Fibroblast of peridontal ligament (primary cell): ENCODE measurements around the gene RRP9.
"Not testable (repeated sequence)": the region's sequence is repeated elsewhere in the genome, so short reads cannot be mapped to it uniquely, and the experiment has no call there.

ENCODE experiments used
- DNase-seq: peaks from one replicate; pipeline ENCODE4 v3.0.0-alpha.2; 2010; ENCODE audit errors: extremely low read depth

The RRP9 gene, protein sequence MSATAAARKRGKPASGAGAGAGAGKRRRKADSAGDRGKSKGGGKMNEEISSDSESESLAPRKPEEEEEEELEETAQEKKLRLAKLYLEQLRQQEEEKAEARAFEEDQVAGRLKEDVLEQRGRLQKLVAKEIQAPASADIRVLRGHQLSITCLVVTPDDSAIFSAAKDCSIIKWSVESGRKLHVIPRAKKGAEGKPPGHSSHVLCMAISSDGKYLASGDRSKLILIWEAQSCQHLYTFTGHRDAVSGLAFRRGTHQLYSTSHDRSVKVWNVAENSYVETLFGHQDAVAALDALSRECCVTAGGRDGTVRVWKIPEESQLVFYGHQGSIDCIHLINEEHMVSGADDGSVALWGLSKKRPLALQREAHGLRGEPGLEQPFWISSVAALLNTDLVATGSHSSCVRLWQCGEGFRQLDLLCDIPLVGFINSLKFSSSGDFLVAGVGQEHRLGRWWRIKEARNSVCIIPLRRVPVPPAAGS

DNA sequence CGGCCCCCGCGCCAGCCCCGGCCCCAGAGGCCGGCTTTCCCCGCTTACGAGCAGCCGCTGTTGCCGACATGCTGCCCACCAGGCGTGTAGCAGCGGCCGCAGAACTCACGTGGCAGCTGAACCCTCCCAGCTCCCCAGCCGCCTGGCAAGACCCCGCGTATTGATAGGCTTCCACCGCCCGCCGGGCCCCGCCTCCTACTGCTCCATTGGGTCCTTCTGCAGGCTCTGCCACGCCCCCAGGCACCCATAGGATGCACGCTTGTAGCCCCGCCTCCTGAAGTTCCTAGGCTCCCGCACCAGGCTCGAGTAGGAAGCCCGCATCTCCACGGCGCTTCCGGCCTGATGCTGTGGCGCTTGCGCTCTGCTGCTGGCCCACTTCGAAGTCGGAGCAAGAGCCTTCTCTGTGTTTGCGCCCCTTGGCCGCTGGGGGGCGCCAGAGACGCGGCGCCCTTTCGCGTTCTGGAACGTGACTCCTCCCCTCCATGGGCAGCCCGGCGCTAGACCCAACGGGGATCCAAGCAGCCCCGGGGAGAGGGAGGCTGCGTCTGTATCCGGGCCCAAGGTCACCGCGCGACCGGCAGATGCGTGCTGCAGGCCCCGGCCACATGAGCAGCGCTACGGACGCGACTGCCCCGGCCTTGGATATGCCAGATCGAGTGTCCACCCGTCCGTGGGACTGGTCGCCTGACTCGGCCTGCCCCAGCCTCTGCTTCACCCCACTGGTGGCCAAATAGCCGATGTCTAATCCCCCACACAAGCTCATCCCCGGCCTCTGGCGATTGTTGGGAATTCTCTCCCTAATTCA, at the start of gene RRP9, which contains the start of gene PARP3:
RRP9 (minus strand) TSS at position 107 of the 805 bp plus-strand sequence; CDS start at position 70, 37 bp downstream.
PARP3 (plus strand) TSS at position 566 of the 805 bp plus-strand sequence. CDS start 993 bp downstream, outside the sequence.
- DNase-seq, result peak; percentile 100

DNA sequence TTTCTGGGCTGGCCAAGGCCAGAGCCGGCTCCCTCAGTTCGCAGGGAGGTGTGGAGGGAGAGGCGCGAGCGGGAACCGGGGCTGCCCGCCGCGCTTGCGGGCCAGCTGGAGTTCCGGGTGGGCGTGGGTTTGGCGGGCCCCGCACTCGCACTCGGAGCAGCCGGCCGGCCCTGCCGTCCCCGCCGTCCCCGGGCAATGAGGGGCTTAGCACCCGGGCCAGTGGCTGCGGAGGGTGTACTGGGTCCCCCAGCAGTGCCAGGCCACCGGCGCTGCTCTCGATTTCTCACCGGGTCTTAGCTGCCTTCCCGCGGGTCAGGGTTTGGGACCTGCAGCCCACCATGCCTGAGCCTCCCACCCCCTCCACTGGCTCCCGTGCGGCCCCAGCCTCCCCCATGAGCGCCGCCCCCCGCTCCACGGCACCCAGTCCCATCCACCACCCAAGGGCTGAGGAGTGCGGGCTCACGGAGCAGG, 48.8 kb upstream of the RRP9 start:
- DNase-seq, result not testable (repeated sequence)

DNA sequence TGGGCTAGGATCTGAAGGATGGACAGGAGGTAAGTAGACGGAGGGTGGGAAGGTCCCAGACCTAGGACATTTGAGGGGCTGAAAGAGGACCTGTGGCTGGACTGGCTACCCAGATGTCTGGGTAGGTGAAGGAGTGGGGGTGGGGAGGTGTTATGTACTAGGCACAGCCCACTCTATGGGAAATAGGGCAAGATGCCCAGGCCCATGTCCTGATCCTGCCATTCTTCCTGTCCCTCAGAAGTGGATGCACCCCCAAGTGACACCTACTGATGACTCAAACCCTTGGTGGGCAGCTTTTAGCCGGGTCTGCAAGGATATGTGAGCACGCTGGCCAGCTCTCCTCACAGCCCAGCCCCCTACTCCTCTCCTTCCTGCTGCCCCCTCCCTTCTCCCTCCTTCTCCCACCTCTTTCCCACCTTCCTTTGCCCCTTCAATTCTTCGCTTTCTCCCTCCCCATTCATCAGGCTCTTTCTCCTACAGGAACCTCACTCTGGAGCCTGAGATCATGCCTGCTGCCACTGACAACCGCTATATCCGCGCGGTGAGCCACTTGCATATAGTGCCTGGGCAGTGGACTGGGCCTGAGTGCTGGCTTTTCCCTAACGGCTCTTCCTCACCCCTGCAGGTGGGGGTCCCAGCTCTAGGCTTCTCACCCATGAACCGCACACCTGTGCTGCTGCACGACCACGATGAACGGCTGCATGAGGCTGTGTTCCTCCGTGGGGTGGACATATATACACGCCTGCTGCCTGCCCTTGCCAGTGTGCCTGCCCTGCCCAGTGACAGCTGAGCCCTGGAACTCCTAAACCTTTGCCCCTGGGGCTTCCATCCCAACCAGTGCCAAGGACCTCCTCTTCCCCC, 46.8 kb upstream of the RRP9 start:
- no peak for DNase-seq

DNA sequence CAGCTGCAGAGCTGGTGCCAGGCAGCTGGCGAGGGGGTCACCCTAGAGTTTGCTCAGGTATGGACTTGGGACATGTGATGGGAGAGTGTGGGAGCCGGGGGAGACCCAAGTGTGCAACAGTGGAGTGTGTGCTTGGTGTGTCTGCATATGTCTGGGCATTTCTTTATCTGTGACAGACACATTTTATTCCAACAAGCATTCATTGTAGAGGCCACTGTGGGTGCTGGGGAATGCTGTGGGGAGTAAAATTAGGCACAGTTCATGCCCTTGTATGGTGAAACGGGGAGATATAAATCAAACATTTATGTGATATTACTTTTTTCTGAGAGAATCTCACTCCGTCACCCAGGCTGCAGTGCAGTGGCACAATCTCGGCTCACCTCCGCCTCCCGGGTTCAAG, 45.9 kb upstream of the RRP9 start:
- no peak for DNase-seq

DNA sequence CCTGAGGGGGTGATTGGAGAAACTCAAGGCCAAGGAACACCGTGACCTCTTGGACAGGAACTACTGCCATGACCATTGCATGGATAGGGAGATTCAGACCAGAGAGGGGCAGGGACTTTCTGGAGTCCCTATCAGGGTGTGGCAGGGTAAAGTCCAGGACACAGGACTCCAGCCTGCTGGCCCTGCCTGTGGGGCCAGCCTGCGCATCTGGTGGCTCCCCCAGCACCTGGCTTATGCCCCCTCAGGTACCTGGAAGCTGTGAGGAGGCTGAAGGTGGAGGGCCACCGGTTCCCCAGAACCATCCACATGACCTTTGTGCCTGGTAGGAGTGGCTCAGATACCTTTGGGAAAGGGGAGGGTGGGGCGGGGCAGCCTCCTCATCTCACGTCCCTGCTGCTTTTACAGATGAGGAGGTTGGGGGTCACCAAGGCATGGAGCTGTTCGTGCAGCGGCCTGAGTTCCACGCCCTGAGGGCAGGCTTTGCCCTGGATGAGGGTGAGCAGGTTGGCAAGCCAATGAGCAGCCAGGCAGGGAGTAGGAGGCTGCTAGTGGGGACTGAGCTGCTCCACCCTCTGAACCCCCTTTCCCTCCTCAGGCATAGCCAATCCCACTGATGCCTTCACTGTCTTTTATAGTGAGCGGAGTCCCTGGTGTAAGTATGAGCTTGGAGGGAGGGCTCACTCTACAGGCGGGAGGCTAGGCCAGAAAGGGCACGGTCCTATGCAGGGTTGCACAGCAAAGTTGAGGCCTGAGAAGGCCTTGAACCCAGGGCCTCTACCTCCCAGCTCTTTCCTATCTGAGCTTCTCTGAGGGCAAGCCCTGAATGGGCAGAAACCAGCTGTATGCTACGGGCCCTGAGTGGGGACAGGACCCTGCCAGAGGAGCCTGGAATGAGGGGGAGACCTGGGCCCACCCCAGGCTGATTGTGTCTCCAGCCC, 44.6 kb upstream of the RRP9 start:
- DNase-seq, result no peak

DNA sequence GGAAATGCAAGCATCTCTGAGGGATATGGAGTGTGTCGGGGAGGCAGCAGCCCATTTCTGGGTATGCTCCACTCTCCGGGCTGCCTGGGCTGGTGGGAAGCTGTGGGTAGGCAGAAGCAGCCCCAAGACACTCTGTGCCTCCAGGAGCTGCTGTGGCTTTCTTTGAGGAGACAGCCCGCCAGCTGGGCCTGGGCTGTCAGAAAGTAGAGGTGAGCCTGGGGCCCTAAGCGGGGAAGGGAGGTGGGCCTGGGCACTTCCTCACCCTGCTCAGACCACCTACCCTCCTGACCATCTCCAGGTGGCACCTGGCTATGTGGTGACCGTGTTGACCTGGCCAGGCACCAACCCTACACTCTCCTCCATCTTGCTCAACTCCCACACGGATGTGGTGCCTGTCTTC, 43.4 kb upstream of the RRP9 start:
- DNase-seq, result no peak

DNA sequence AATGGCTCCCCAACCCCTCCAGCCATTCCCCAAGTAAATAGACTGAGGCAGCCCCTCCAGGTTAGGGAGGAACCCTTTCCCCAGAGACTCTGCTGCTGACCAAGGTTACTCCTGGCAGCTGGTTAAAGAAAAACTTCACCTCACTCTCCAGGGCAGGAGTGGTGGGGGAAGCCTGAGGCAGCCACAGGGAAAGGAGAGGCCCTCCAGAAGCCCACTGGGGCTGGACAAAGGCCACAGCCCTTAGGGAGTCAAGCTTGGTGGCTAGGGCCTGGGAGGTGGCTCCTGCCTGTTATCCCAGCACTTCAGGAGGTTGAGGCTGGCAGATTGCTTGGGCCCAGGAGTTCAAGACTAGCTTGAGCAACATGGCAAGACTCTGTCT, 42.6 kb upstream of the RRP9 start:
- DNase-seq, result no peak

DNA sequence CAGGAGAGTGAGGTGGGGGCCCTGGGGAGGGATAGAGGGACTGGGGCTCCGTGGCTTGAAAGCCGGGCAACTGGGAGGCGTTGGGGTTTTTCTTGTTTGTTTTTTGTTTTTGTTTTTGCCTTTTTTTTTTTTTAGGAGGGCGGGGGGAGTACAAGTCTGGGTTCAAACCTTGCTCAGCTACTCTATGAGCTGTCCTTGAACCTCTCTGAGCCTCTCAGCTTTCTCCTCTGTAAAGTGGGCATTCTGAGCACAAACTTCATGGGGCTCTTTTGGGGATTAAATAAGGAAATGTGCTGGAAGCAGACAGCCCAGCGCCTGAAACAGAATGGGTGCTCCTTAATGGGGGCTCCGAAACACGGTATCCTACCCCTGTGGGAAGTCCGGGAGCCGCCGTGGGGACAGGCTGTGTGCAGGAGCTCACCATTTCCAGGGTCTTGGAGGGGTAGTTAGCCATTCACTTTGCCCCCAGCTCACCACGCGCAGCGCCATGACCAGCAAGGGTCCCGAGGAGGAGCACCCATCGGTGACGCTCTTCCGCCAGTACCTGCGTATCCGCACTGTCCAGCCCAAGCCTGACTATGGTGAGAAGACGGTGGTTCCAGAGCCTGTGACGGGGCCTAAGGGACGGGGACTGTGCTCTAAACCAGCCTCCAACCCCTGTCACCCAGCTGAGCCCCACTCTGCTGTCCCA, 42.0 kb upstream of the RRP9 start:
- no peak for DNase-seq

DNA sequence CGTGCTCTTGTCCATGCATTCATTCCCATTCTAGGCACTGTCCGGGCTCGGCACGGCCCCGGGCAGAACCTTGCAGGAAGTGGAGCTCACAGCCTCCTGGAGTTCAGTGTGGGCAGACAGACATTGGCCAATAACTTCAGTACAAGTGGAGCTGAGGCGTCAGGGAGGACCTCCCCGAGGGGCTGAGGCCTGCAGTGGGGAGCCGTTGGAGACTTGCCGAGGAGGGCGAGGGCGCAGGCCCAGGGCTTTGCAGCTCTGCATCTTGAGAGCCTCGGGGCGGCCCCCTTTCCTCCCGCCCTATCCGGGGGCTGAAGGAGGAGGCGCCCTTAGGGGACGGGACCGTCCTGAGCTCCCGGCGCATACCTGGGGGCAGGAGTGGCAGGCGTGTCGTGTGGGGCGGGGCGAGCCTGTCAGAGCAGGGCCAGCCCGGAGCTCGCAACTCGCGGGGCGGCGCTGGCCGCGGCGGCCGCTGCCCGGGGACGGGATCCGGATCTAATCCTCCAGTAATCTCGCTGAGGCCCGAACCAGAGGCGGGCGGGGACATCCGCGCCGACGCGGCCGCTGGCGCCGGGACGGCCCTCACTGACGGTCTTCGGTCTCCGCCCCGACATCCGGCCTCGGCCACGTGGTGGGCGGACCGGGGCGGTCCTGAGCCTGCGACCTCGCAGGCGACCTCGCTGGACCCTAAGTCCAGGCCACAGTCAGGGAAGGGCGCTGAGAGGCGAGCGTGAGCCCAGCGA, 41.3 kb upstream of the RRP9 start, which contains the start of gene ACY1:
ACY1 (plus strand) TSS at position 698 of the 740 bp plus-strand sequence. CDS start 530 bp downstream, outside the sequence.
- peak; percentile 76 for DNase-seq

DNA sequence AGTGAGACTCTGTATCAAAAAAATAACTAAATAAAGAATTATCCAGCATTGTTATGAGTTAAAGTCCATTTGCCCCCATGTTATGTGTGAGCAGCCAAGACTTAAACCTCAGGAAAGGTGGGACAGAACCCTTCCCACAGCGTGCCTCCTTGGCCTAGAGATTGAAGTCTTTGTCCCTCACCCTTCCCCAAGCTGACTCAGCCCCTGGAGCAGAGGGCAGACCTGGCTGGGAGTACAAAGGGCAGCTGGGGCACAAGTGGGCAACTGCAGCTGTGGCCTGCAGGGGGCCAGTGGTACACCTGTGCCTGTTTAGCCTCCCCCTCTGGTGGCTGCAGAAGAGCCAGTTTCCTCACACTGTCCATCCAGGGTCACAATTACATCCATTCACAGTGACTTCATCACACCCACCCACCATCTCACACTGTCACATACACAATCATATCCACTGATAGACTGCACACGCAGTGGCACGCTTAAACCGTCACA, 40.7 kb upstream of the RRP9 start:
- DNase-seq, result no peak

DNA sequence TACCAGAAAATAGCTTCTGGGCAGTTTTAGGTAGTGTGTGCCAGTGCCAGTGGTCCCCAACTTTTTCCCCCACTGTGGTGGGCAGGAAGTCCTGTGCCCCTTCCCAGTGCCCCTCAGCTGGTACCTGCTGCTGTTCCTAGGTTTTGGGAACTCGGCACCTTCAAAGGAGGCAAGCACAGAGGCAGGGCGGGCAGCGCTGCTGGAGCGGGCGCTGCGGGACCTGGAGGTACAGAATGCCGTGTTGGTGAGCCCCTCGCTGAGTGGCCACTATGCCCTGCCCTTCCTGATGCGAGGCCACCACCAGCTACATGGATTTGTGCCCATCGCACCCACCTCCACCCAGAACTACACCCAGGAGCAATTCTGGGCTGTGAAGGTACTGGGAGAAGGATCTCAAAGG, 38.5 kb upstream of the RRP9 start:
- DNase-seq, result no peak

DNA sequence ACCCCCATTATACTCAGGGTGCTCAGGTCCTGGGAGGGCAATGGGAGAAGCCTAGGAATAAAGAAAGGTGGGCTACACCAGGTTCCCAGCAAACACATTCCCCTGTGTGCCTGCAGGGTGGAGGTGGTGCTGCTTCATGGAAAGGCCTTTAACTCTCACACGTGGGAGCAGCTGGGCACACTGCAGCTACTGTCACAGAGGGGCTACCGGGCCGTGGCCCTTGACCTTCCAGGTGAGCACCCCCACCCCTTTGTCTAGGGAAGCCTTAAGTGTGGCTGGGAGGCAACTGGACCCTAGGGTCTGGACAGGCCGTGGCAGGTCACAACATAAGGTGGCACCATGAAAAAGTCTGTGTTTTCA, 36.4 kb upstream of the RRP9 start:
- no peak for DNase-seq

DNA sequence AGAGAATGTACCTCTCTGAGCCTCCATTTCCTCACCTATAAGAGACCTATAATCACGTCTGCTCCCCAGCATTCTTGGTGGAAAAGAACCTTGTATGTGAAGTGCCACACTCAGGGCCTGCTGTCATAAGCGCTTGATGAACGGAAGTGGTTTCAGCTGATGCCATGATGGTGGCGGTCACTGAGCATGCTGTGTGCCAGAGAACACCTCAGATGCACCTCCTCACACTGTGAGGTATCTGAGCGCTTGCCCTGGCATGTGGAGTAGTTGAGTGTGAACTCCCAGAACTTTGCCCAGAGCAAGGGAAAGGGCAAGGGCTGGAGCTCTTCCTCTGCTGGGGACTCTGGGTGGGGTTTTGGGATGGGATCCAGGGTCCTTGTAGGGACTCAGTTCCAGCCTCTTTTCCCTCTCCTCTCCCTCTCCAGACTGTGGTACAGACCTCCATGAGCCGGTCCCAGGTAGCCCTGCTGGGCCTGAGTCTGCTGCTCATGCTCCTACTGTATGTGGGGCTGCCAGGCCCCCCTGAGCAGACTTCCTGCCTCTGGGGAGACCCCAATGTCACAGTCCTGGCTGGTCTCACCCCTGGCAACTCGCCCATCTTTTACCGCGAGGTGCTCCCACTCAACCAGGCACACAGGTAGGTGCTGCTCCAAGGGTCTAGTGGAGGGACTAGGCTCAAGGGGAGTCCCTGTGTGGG, 35.9 kb upstream of the RRP9 start:
- no peak for DNase-seq

DNA sequence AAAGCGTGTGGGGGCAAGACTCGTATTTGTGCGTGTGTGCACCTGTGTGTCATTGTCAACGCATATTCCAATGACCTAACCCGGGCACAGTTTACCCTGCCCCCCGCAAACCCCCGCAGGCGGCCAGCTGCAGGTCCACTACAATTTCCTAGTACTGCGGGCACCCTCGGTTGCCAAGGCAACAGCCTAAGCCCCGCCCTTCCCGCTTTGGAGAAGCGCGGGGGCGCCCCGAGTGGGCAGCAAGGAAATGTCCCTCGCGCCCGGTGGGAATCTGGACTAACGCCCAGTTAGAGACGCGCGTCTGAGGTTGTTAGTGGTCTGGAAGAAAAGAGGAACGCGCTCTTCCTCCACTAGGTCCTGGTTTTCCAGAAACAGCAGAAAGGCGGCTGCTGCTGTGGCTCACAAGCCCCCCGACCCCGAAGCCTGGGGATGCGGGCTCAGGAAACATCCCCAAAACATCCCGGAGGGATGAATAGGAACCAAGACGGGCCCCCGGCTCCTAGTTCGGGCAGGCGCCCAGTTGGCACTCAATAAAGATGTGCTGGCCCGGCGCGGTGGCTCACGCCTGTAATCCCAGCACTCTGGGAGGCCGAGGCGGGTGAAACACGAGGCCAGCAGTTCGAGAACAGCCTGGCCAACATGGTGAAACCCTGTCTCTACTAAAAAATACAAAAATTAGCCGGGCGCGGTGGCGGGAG, 34.3 kb upstream of the RRP9 start:
- peak; percentile 65 for DNase-seq

DNA sequence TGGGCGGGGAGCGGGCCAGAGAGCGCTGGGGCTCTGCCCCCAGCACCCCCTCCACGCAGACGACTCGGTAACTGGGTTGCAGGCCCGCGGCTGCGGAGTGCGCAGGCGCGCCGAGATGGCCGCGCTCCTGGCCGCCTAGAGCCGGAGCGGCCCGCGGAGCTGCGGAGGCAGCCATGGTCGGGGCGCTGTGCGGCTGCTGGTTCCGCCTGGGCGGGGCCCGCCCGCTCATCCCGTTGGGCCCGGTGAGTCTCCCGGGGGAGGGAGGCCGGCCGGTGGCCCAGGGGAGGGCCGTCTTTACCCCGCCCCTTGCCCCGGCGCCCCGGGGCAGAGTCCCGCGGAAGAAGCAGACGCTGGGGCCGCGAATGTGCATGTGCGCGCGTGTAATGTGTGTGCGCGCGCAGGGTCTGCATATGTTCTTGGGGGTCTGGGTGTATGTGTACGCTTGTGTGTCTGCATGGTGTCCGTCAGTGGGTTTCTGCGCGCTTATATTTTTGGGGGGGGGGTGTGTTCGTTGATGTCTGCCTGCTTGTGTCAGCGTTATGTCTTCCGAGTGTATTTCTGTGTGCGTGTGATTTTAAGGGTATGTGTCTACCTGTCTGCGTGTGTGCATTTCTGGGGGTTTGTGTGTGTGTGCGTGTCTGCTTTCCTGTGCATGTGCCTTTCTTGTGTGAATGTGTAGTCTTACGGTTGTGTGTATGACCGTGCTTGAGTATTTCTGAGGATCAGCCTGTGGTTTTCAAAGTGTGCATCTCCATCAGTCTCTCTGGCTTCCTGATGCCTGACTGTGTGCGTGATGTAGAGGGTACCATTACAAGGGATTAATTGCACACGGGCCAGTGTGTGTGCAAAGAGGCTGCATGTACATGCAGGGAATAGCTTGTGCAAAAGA, 33.5 kb upstream of the RRP9 start, which contains the start of gene ABHD14A:
ABHD14A (plus strand) TSS at position 102 of the 889 bp plus-strand sequence; CDS start at position 174, 72 bp downstream.
- peak; percentile 60 for DNase-seq

DNA sequence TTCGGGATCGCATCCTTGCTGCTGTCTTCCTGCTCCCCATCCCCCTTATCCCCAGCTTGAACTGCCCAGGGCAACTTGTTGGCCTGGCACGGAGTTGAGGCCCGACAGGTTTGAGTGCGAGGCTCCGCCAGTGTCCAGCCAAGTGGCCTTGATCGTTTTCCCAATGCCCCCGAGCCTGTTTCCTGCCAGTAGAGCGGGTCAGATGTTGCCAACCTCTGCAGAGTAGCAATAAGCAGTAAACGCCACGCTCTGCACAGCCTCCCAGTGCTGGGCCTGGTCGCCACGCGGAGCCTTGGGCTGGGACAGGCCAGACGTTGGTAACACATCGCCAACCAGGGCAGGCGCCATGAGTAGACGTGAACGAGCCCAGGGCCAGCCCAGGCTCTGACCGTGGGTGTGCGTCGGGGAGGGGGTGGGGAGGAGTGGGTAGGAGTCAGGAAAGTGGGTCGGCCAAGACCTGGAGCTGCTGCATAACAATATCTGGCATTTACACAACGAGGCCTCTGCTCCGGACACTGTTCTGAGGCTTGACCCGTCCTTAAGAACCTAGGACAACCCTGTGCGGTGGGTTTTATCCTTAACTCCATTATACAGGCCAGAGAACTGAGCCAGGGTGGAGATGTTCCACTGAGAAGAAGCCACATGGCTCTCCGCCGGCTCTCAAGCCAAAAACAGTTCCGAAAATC, 32.7 kb upstream of the RRP9 start:
- DNase-seq, result no peak
